ENCODE measurements around the gene UAP1L1.

Gene UAP1L1

GRCh38 chr9:137103206-137103999, 26.1 kb downstream of the UAP1L1 start:
- DNase-seq = no peak

GRCh38 chr9:137105814-137106661, 28.7 kb downstream of the UAP1L1 start:
- DNase-seq = no peak

GRCh38 chr9:137106662-137107250, 29.4 kb downstream of the UAP1L1 start:
- DNase-seq = no peak

- no peak for DNase-seq
These were observed 30.1 kb downstream of the UAP1L1 start for GRCh38 chr9:137107312-137107921.

- no peak for DNase-seq
These were observed 30.7 kb downstream of the UAP1L1 start for GRCh38 chr9:137107982-137108381.

- no peak for DNase-seq
These were observed 31.4 kb downstream of the UAP1L1 start for GRCh38 chr9:137108608-137109249.

GRCh38 chr9:137109250-137110146, 32.2 kb downstream of the UAP1L1 start:
- no peak for DNase-seq

- DNase-seq = no peak
These were observed 33.0 kb downstream of the UAP1L1 start for GRCh38 chr9:137110147-137110910.

- no peak for DNase-seq
These were observed 33.8 kb downstream of the UAP1L1 start for GRCh38 chr9:137110911-137111787.

- DNase-seq = no peak
These were observed 34.7 kb downstream of the UAP1L1 start for GRCh38 chr9:137111788-137112563.

- no peak for DNase-seq
These were observed 35.5 kb downstream of the UAP1L1 start for GRCh38 chr9:137112564-137113384.

GRCh38 chr9:137113385-137114159, 36.3 kb downstream of the UAP1L1 start:
- no peak for DNase-seq

GRCh38 chr9:137114220-137114612, 36.9 kb downstream of the UAP1L1 start:
- DNase-seq = no peak

- peak in 13 of 14 donors; percentile 8 to 87 (median 59) for DNase-seq
These were observed 37.5 kb downstream of the UAP1L1 start, which contains the start of gene DPP7 for GRCh38 chr9:137114613-137115393. TSS of gene DPP7 (minus strand) at chr9:137114733. CDS start at chr9:137114713, 20 bp downstream.

- no peak for DNase-seq
These were observed 38.2 kb downstream of the UAP1L1 start for GRCh38 chr9:137115394-137116026.
